ENCODE measurements around the gene CAMK4.

DNA sequence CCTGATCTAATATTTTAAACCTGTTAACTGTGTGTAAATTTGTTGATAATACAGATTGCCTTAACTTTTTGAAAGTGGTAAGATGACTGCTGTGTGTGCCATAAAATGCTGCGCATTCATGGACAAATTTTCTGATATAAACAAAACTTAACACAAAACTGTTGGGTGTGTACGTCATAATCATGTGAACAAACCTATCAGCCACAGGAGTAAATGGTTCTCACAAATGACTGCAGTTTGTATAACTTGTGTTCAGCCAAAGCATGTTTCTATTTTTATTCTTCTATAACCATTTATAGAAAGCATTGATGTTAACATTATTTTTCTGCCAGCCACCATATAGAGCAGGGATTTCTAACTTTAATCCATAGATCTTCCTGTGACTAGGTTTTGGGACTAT, 21.5 kb downstream of the CAMK4 start:
- no peak for TF ChIP-seq POLR2A (IDR thresholded peaks at IDR 0.05; ENCODE audit: low read depth, low read length)
- TF ChIP-seq TAF1 (IDR thresholded peaks at IDR 0.05; ENCODE audit: low read depth, low read length), result no peak
- TF ChIP-seq POLR2AphosphoS5 (IDR thresholded peaks at IDR 0.05; ENCODE audit: low read depth, low read length), result no peak
- TF ChIP-seq SPI1 (IDR thresholded peaks at IDR 0.05; ENCODE audit: low read depth, low read length), result no peak

Measured in GM12891 (cell line).